Activated naive CD4-positive, alpha-beta T cell treated with anti-CD3 and anti-CD28 coated beads, Interleukin-2, amount 50 U/mL, for 24 hours (primary cell): Measurements from ENCODE around the gene BCAT1.

ENCODE experiments used
- H3K27ac Mint-ChIP-seq: one replicate; pipeline ENCODE4 v1.8.0; 2021; ENCODE audit warnings: mild to moderate bottlenecking, mixed read lengths
- H3K27me3 Mint-ChIP-seq: one replicate; pipeline ENCODE4 v1.8.0; 2021; ENCODE audit warnings: mixed read lengths
- H3K36me3 Mint-ChIP-seq: one replicate; pipeline ENCODE4 v1.8.0; 2021; ENCODE audit warnings: mixed read lengths
- H3K4me1 Mint-ChIP-seq: one replicate; pipeline ENCODE4 v1.8.0; 2021; ENCODE audit warnings: mixed read lengths
- H3K4me3 Mint-ChIP-seq: one replicate; pipeline ENCODE4 v1.8.0; 2021; ENCODE audit warnings: mild to moderate bottlenecking, mixed read lengths
- H3K9me3 Mint-ChIP-seq: one replicate; pipeline ENCODE4 v1.8.0; 2021; ENCODE audit warnings: mixed read lengths

The BCAT1 gene

DNA sequence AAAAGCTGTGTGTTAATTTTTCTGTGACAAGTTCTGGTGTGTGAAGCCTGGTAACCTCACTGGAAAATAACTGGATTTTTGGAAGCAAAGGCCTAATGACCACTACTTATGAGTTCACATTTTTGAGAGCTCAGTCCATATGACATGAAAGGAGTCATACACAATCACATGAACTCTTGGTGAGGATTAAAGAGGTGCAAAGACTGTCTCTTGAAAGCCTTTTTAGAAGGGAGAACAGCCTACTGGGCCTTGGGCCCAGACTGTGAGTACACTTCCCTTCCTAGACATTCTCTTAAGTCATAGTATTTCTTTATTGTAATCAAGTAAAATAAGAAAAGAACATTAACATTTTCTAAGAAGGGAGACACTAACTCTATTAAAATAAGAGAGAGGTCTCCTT lies 176.1 kb downstream of the BCAT1 start:
- H3K27ac Mint-ChIP-seq: no peak overlapping the region
- H3K9me3 Mint-ChIP-seq: no peaks in the 10 kb centered on the region

DNA sequence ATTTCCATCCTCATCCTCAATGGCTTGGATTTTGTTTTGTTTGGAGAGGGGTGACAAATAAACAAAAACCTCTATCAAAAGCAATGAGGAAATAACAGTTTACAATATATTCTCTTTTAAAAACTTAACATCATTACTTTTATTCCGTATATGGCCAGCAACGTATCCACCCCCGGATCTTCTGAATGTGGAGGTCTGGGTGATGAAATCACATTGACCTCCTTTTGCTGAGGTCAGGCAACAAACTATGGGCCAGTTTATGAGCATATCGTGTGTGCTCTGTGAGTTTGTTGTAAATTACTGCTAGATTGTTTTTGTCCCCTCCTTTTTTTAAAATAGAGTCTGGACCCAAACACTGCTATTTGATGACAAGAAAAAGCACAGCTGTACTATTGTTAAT lies 178.1 kb downstream of the BCAT1 start:
- H3K4me3 Mint-ChIP-seq: no peak overlapping the region
- no peak overlapping the region for H3K27ac Mint-ChIP-seq

More for the DNA sequence above, 176.1 kb downstream of the BCAT1 start:
- H3K27me3 Mint-ChIP-seq: no peaks in the 10 kb centered on the region
- no peak overlapping the region for H3K4me3 Mint-ChIP-seq
- H3K36me3 Mint-ChIP-seq: no peaks in the 10 kb centered on the region
- no peaks in the 10 kb centered on the region for H3K4me1 Mint-ChIP-seq

GRCh38 chr12:24770334-24770733 lies 178.6 kb downstream of the BCAT1 start:
- Mint-ChIP-seq H3K4me3 (no peak overlapping the region), H3K9me3 (no peaks in the 10 kb centered on the region), H3K27me3 (no peaks in the 10 kb centered on the region), H3K27ac (no peak overlapping the region), H3K36me3 (no peaks in the 10 kb centered on the region), H3K4me1 (no peaks in the 10 kb centered on the region)

More for the DNA sequence above, 178.1 kb downstream of the BCAT1 start:
- Mint-ChIP-seq H3K4me1 (no peaks in the 10 kb centered on the region), H3K9me3 (no peaks in the 10 kb centered on the region), H3K27me3 (no peaks in the 10 kb centered on the region), H3K36me3 (no peaks in the 10 kb centered on the region)

GRCh38 chr12:24769682-24770081 lies 179.2 kb downstream of the BCAT1 start:
- H3K27me3 Mint-ChIP-seq: no peaks in the 10 kb centered on the region
- H3K4me3 Mint-ChIP-seq: no peak overlapping the region
- no peaks in the 10 kb centered on the region for H3K9me3 Mint-ChIP-seq
- no peaks in the 10 kb centered on the region for H3K4me1 Mint-ChIP-seq
- no peak overlapping the region for H3K27ac Mint-ChIP-seq
- H3K36me3 Mint-ChIP-seq: no peaks in the 10 kb centered on the region

GRCh38 chr12:24768415-24768814 lies 180.5 kb downstream of the BCAT1 start:
- Mint-ChIP-seq H3K4me3 (no peak overlapping the region), H3K27me3 (no peaks in the 10 kb centered on the region), H3K27ac (no peak overlapping the region), H3K36me3 (no peaks in the 10 kb centered on the region), H3K4me1 (no peaks in the 10 kb centered on the region), H3K9me3 (no peaks in the 10 kb centered on the region)

- Mint-ChIP-seq H3K9me3 (no peaks in the 10 kb centered on the region), H3K27ac (no peak overlapping the region), H3K27me3 (no peaks in the 10 kb centered on the region), H3K36me3 (no peaks in the 10 kb centered on the region), H3K4me1 (no peaks in the 10 kb centered on the region), H3K4me3 (no peak overlapping the region)
These were observed 181.9 kb downstream of the BCAT1 start for GRCh38 chr12:24767016-24767415.

DNA sequence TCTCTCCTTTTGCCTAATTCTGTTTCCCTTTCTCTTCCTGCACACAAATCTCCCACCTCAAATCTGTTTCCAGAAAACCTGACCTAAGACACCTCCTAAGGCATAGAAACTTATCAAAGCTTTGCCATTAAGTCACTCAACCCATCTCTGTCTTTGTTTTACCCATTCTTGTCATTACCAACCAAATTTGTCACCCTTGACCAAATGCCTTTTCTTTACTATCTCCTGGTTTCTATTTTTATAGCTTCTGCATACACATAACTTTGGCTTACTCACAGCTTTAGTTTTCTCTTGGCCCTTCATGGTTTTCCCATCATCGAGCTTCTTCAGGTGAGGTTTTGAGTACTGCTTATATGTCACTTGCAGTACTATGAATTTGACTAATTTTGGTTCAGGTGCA lies 184.2 kb downstream of the BCAT1 start:
- no peak overlapping the region for H3K4me3 Mint-ChIP-seq
- no peaks in the 10 kb centered on the region for H3K4me1 Mint-ChIP-seq
- no peaks in the 10 kb centered on the region for H3K36me3 Mint-ChIP-seq
- H3K27ac Mint-ChIP-seq: no peak overlapping the region
- H3K9me3 Mint-ChIP-seq: no peaks in the 10 kb centered on the region
- no peaks in the 10 kb centered on the region for H3K27me3 Mint-ChIP-seq

DNA sequence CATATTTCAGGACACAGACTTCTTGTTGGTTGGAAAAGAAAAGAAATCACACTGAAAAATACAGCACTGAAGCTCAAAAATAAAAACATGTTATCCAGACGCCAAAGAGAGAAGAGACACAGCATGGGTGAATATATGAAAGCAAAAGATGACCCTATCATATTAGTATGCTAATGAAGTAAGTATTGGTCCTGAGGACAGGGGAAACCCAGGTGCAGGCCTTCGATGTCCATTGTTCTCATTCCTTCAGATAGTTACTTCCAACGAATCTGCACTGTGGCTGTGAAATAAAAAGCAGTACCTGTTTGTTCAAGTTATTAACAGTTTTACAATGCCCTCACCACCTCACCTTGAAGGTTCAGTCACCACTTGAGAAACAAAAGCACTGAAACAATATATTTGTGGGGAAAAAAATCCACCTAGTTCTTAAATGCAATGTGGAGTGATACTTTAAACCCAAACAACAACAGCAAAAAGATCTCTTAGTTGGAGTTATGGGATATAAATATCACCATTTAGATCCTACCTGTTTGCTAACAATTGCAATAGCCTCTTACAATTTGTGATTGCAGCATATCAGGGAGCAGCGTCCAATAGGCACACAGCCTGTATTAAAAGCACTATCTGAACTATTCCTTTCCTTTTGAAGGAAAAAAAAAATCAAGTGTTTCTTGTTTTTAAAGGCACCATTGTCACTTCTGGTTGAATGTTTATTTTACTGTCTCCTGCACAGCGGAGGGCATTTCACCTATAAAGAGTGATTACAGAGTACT lies 188.1 kb downstream of the BCAT1 start:
- Mint-ChIP-seq H3K27me3 (peaks cover 1% of the 10 kb centered on the region), H3K4me1 (no peaks in the 10 kb centered on the region), H3K4me3 (no peak overlapping the region)

DNA sequence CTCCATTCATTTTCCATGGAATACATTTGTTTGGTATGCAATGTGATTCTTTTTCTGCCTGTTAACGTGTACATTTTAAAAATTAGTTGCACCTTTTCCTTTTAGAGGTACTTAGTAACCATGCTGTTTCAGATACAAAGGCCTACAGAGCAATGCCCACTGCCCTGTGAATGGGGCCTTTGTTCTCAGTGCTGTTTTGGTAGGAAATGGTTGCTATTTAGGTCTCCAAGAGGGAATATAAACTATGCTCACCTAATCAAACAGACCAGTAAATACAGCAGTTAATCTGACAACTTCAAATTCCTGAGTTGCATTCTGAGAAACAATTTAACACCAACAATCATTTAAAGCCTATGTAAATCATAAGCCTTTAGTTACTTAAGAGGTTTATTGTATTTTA lies 188.7 kb downstream of the BCAT1 start:
- Mint-ChIP-seq H3K36me3 (no peaks in the 10 kb centered on the region), H3K27ac (no peak overlapping the region)

More for the DNA sequence above, 188.1 kb downstream of the BCAT1 start:
- Mint-ChIP-seq H3K9me3 (no peaks in the 10 kb centered on the region), H3K36me3 (no peaks in the 10 kb centered on the region), H3K27ac (no peak overlapping the region)

More for the DNA sequence above, 188.7 kb downstream of the BCAT1 start:
- Mint-ChIP-seq H3K4me1 (no peaks in the 10 kb centered on the region), H3K9me3 (no peaks in the 10 kb centered on the region), H3K27me3 (peaks cover 1% of the 10 kb centered on the region), H3K4me3 (no peak overlapping the region)
